Neural cell (in vitro differentiated cells): Measurements from ENCODE around the gene STAT4. TPM values are rescaled to one million over a fixed set of nuclear protein-coding genes. Genes with fewer than 3 reads are reported as not detected.
A peak's percentile ranks its signal among the peaks of the same experiment; 100 is the strongest.

Experiments
- H2AFZ ChIP-seq: fragments of 200-600, 300-800 bp; sonication (generic), shearing (Covaris generic); 2 replicates; pipeline ENCODE4 v1.6.0; 2014; ENCODE audit warnings: low read depth, mild to moderate bottlenecking, antibody characterized with exemption, low read length, moderate library complexity
- H3F3A ChIP-seq: fragments of 200-600 bp; shearing (Covaris generic); 2 replicates; pipeline ENCODE4 v1.6.1; 2016; ENCODE audit warnings: mild to moderate bottlenecking, moderate library complexity, mixed read lengths, antibody characterized with exemption, low read length; ENCODE audit not compliant: insufficient read depth, poor library complexity, severe bottlenecking
- H3K27ac ChIP-seq: fragments of 200-600, 300-800 bp; sonication (generic), shearing (Covaris generic); 2 replicates; pipeline ENCODE4 v1.5.1; 2014; ENCODE audit warnings: mild to moderate bottlenecking, low read length, moderate library complexity
- H3K27me3 ChIP-seq: fragments of 300-800, 200-600 bp; sonication (generic), shearing (Covaris generic); 2 replicates; pipeline ENCODE4 v1.6.0; 2014; ENCODE audit warnings: mild to moderate bottlenecking, low read depth, low read length, moderate library complexity; ENCODE audit not compliant: insufficient read depth
- H3K36me3 ChIP-seq: fragments of 300-800, 200-600 bp; sonication (generic), shearing (Covaris generic); 2 replicates; pipeline ENCODE4 v1.5.1; 2014; ENCODE audit warnings: mild to moderate bottlenecking, antibody characterized with exemption, low read length, moderate library complexity; ENCODE audit not compliant: insufficient read depth
- H3K4me2 ChIP-seq: fragments of 300-800, 200-600 bp; sonication (generic), shearing (Covaris generic); 2 replicates; pipeline ENCODE4 v1.6.0; 2014; ENCODE audit warnings: mild to moderate bottlenecking, low read length
- H3K4me3 ChIP-seq: fragments of 300-800, 200-600 bp; sonication (generic), shearing (Covaris generic); 2 replicates; pipeline ENCODE4 v1.5.1; 2014; ENCODE audit warnings: mild to moderate bottlenecking, low read length, moderate library complexity
- H3K79me2 ChIP-seq: fragments of 200-600 bp; shearing (Covaris generic); replicated peaks from 2 replicates; pipeline ENCODE4 v1.6.0; 2014; ENCODE audit warnings: mild to moderate bottlenecking, low read length, moderate library complexity; ENCODE audit not compliant: insufficient read depth
- H3K9ac ChIP-seq: fragments of 300-800, 200-600 bp; sonication (generic), shearing (Covaris generic); 2 replicates; pipeline ENCODE4 v1.6.1; 2016; ENCODE audit warnings: mild to moderate bottlenecking, low read length, mixed read lengths
- H3K9me2 ChIP-seq: fragments of 200-600 bp; shearing (Covaris generic); 2 replicates; pipeline ENCODE4 v1.6.1; 2016; ENCODE audit warnings: mild to moderate bottlenecking, low read length, mixed read lengths; ENCODE audit not compliant: insufficient read depth
- H3K9me3 ChIP-seq: fragments of 200-600, 300-800 bp; sonication (generic), shearing (Covaris generic); 2 replicates; pipeline ENCODE4 v1.6.1; 2016; ENCODE audit warnings: mild to moderate bottlenecking, mixed run types, low read length, moderate library complexity, mixed read lengths
- H4K20me1 ChIP-seq: fragments of 200-600 bp; shearing (Covaris generic); 2 replicates; pipeline ENCODE4 v1.6.1; 2016; ENCODE audit warnings: mild to moderate bottlenecking, mixed run types; ENCODE audit not compliant: insufficient read depth
- EP300 ChIP-seq: fragments of 450-650 bp; conservative IDR thresholded peaks from 2 replicates; pipeline ENCODE4 v1.6.1; 2014; ENCODE audit warnings: antibody characterized with exemption, mild to moderate bottlenecking, moderate library complexity; ENCODE audit not compliant: poor library complexity, severe bottlenecking
- EZH2 ChIP-seq: fragments of 200-600, 300-800 bp; shearing (Covaris generic), sonication (generic); IDR thresholded peaks from 2 replicates; pipeline ENCODE4 v1.6.1; 2014; ENCODE audit warnings: antibody characterized with exemption, low read length, borderline replicate concordance, mild to moderate bottlenecking; ENCODE audit not compliant: insufficient read depth, poor library complexity, severe bottlenecking
- MXI1 ChIP-seq: fragments of 450-650 bp; conservative IDR thresholded peaks from 2 replicates; pipeline ENCODE4 v1.6.1; 2014; ENCODE audit warnings: antibody characterized with exemption, mild to moderate bottlenecking; ENCODE audit not compliant: poor library complexity, severe bottlenecking
- POLR2AphosphoS5 ChIP-seq: IDR thresholded peaks from 2 replicates; pipeline ENCODE4 v1.6.1; 2012
- RAD21 ChIP-seq: fragments of 450-650 bp; conservative IDR thresholded peaks from 2 replicates; pipeline ENCODE4 v1.6.1; 2014; ENCODE audit warnings: antibody characterized with exemption, mild to moderate bottlenecking, moderate library complexity
- SMC3 ChIP-seq: fragments of 450-650 bp; conservative IDR thresholded peaks from 2 replicates; pipeline ENCODE4 v1.6.1; 2014; ENCODE audit warnings: antibody characterized with exemption, mild to moderate bottlenecking, moderate library complexity; ENCODE audit not compliant: poor library complexity
- TAF1 ChIP-seq: IDR thresholded peaks from 2 replicates; pipeline ENCODE4 v1.6.1; 2012; ENCODE audit warnings: low read depth
- polyA plus RNA-seq: library from polyadenylated mRNA; depleted of rRNA; stranded (reverse); fragments of >200 nt; gene quantifications from 2 replicates; pipeline ENCODE4 v1.2.3, GENCODE V29; 2014
- TF ChIP-seq, protein P1 (sequence below): fragments of 450-650 bp; IDR thresholded peaks from 2 replicates; pipeline ENCODE4 v1.5.1; 2014; ENCODE audit warnings: antibody characterized with exemption, mild to moderate bottlenecking, moderate library complexity; ENCODE audit not compliant: poor library complexity, severe bottlenecking
- TF ChIP-seq, protein P2 (sequence below): IDR thresholded peaks from 2 replicates; pipeline ENCODE4 v1.6.1; 2012; ENCODE audit warnings: borderline replicate concordance

Gene STAT4
- polyA plus RNA-seq, 1 donor from 2014 or later: 3.7 TPM

DNA sequence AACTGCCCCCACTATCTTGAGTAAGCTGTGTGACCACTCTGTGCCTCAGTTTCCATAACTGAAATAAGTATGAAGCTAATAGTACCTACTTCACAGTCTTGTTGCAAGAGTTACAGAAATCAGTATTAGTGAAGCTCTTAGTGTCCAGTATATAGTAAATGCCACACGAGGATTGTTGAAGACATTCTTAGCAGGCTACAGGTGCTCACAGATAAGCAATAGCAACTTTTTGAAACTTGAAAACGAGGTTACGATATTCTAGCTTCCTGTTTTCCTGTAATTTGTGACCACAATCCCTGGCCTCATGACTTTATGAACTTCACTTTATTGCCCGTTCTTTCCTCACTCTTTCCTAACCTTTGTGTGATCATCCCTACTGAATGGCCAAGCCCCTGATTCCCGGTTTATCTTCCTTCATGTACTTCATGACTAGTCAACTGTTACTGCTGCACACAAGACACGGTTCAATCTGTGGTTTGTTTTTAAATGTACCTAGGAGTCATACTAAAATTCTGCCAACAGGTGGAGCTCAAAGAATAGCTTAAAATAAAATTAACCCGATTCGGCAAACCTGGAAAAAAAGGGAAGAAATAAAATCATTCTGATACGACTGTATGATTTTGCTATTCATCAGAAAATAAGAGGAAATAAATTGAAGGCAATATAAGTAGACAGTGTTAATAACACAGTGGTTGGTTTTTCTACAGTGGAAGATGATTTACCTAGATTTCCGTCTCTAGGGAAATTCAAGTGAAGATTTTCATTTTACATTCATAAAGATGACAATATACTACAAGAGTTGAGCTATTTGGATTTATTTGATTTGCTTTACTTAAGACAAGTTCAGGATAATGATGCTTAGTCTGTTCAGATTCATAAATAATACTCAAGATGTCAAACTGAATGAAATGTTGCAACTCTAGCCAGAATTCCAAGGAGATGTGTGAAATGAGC lies 98.7 kb downstream of the STAT4 start:
- TF ChIP-seq TAF1 (no peak), RAD21 (peak; percentile 74), SMC3 (peak; percentile 64), POLR2AphosphoS5 (no peak), EZH2 (no peak), MXI1 (no peak), EP300 (no peak)
- TF ChIP-seq, protein P1, sequence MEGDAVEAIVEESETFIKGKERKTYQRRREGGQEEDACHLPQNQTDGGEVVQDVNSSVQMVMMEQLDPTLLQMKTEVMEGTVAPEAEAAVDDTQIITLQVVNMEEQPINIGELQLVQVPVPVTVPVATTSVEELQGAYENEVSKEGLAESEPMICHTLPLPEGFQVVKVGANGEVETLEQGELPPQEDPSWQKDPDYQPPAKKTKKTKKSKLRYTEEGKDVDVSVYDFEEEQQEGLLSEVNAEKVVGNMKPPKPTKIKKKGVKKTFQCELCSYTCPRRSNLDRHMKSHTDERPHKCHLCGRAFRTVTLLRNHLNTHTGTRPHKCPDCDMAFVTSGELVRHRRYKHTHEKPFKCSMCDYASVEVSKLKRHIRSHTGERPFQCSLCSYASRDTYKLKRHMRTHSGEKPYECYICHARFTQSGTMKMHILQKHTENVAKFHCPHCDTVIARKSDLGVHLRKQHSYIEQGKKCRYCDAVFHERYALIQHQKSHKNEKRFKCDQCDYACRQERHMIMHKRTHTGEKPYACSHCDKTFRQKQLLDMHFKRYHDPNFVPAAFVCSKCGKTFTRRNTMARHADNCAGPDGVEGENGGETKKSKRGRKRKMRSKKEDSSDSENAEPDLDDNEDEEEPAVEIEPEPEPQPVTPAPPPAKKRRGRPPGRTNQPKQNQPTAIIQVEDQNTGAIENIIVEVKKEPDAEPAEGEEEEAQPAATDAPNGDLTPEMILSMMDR: peak; percentile 70
- TF ChIP-seq, protein P2, sequence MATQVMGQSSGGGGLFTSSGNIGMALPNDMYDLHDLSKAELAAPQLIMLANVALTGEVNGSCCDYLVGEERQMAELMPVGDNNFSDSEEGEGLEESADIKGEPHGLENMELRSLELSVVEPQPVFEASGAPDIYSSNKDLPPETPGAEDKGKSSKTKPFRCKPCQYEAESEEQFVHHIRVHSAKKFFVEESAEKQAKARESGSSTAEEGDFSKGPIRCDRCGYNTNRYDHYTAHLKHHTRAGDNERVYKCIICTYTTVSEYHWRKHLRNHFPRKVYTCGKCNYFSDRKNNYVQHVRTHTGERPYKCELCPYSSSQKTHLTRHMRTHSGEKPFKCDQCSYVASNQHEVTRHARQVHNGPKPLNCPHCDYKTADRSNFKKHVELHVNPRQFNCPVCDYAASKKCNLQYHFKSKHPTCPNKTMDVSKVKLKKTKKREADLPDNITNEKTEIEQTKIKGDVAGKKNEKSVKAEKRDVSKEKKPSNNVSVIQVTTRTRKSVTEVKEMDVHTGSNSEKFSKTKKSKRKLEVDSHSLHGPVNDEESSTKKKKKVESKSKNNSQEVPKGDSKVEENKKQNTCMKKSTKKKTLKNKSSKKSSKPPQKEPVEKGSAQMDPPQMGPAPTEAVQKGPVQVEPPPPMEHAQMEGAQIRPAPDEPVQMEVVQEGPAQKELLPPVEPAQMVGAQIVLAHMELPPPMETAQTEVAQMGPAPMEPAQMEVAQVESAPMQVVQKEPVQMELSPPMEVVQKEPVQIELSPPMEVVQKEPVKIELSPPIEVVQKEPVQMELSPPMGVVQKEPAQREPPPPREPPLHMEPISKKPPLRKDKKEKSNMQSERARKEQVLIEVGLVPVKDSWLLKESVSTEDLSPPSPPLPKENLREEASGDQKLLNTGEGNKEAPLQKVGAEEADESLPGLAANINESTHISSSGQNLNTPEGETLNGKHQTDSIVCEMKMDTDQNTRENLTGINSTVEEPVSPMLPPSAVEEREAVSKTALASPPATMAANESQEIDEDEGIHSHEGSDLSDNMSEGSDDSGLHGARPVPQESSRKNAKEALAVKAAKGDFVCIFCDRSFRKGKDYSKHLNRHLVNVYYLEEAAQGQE: no peak
- no peaks in the 10 kb centered on the region for H3K9me2 ChIP-seq
- H4K20me1 ChIP-seq: no peaks in the 10 kb centered on the region
- no peak overlapping the region for H3K27ac ChIP-seq
- no peaks in the 10 kb centered on the region for H3K36me3 ChIP-seq
- H3K9me3 ChIP-seq: no peaks in the 10 kb centered on the region
- no peaks in the 10 kb centered on the region for H3K27me3 ChIP-seq
- H3K9ac ChIP-seq: no peak overlapping the region
- no peaks in the 10 kb centered on the region for H3K79me2 ChIP-seq
- H2AFZ ChIP-seq: no peak overlapping the region
- no peak overlapping the region for H3K4me3 ChIP-seq
- no peak overlapping the region for H3K4me2 ChIP-seq
- H3F3A ChIP-seq: no peaks in the 10 kb centered on the region

DNA sequence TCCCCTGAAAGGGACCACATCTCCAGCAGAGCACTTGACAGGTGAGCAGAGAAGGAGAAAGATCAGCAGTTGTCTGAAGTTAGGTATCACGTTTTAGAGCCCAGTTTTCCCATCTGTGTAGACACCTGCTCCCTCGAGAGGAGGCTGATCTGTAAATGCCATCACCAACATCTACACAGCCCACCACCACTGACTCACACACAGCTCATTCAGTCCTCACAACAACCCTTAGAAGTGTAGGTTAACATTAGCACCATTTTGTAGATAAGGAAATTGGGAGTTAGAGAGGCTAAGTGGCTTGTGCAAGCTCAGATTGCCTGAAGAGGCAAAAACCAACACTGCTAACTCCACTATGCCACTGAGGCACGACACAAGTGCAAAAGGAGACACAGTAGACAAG lies 99.6 kb downstream of the STAT4 start:
- no peak overlapping the region for H3K9ac ChIP-seq
- TF ChIP-seq POLR2AphosphoS5 (no peak), EZH2 (no peak), MXI1 (no peak), EP300 (no peak), SMC3 (no peak)
- TF ChIP-seq, protein P2: no peak
- H3K4me3 ChIP-seq: no peak overlapping the region
- H3K27ac ChIP-seq: no peak overlapping the region
- no peaks in the 10 kb centered on the region for H3K79me2 ChIP-seq
- H3K36me3 ChIP-seq: no peaks in the 10 kb centered on the region
- no peak overlapping the region for H2AFZ ChIP-seq
- no peaks in the 10 kb centered on the region for H4K20me1 ChIP-seq
- no peaks in the 10 kb centered on the region for H3K27me3 ChIP-seq
- H3K9me3 ChIP-seq: no peaks in the 10 kb centered on the region
- H3K9me2 ChIP-seq: no peaks in the 10 kb centered on the region
- H3F3A ChIP-seq: no peaks in the 10 kb centered on the region
- H3K4me2 ChIP-seq: no peak overlapping the region
